ENCODE measurements around the gene PI4KB. TPM values are rescaled to one million over a fixed set of nuclear protein-coding genes. Genes with fewer than 3 reads are reported as not detected.

Gene PI4KB
- total and polyA plus RNA-seq, 2 of the 13 experiments (the other 11 are each of a cell fraction or from before 2014, with no cell fraction given): 19.5 to 29.3 TPM

GRCh38 chr1:151282883-151283725 is 44.1 kb downstream of the PI4KB start (continued):
- TF ChIP-seq MYC (CRISPR knock-in tag; IDR thresholded peaks at IDR 0.05; ENCODE audit: borderline replicate concordance) (no peak), ONECUT2 (CRISPR knock-in tag; IDR thresholded peaks at IDR 0.05) (no peak), CHD2 (IDR thresholded peaks at IDR 0.05; ENCODE audit: low read depth, low read length) (no peak), MEF2D (CRISPR knock-in tag; IDR thresholded peaks at IDR 0.05) (peak; percentile 51; the same call in 1 of the 2 replicates), ZNF775 (CRISPR knock-in tag; IDR thresholded peaks at IDR 0.05; ENCODE audit: borderline replicate concordance) (no peak), AGO2 (optimal IDR thresholded peaks at IDR 0.05; ENCODE audit: low read depth, low read length) (peak; percentile 81), FOXO1 (CRISPR knock-in tag; IDR thresholded peaks at IDR 0.05) (no peak), ZNF557 (CRISPR knock-in tag; IDR thresholded peaks at IDR 0.05) (no peak), TCF12 (IDR thresholded peaks at IDR 0.05) (no peak), TCF12 (CRISPR knock-in tag; IDR thresholded peaks at IDR 0.05) (no peak), ZNF331 (CRISPR knock-in tag; IDR thresholded peaks at IDR 0.05) (no peak), ZNF333 (CRISPR knock-in tag; IDR thresholded peaks at IDR 0.05; ENCODE audit: borderline replicate concordance) (no peak), ZNF879 (CRISPR knock-in tag; IDR thresholded peaks at IDR 0.05) (no peak), GMEB2 (CRISPR knock-in tag; IDR thresholded peaks at IDR 0.05; ENCODE audit: low read depth) (no peak), ZFY (CRISPR knock-in tag; IDR thresholded peaks at IDR 0.05) (peak; percentile 83), ADNP (CRISPR knock-in tag; IDR thresholded peaks at IDR 0.05) (no peak), ZKSCAN1 (IDR thresholded peaks at IDR 0.05; ENCODE audit: low read length) (no peak), ZNF101 (CRISPR knock-in tag; IDR thresholded peaks at IDR 0.05; ENCODE audit: borderline replicate concordance, low read depth) (no peak), NAIF1 (CRISPR knock-in tag; IDR thresholded peaks at IDR 0.05; ENCODE audit: borderline replicate concordance) (no peak), ZFX (CRISPR knock-in tag; IDR thresholded peaks at IDR 0.05; ENCODE audit: low read depth) (peak; percentile 93), HDAC1 (CRISPR knock-in tag; IDR thresholded peaks at IDR 0.05) (no peak; the same call in 1 of the 2 replicates), ZNF660 (CRISPR knock-in tag; IDR thresholded peaks at IDR 0.05; ENCODE audit: borderline replicate concordance, low read depth) (no peak)
- TF ChIP-seq, protein P1, sequence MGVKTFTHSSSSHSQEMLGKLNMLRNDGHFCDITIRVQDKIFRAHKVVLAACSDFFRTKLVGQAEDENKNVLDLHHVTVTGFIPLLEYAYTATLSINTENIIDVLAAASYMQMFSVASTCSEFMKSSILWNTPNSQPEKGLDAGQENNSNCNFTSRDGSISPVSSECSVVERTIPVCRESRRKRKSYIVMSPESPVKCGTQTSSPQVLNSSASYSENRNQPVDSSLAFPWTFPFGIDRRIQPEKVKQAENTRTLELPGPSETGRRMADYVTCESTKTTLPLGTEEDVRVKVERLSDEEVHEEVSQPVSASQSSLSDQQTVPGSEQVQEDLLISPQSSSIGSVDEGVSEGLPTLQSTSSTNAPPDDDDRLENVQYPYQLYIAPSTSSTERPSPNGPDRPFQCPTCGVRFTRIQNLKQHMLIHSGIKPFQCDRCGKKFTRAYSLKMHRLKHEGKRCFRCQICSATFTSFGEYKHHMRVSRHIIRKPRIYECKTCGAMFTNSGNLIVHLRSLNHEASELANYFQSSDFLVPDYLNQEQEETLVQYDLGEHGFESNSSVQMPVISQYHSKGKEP (CRISPR knock-in tag; IDR thresholded peaks at IDR 0.05): no peak
- TF ChIP-seq, protein P2, sequence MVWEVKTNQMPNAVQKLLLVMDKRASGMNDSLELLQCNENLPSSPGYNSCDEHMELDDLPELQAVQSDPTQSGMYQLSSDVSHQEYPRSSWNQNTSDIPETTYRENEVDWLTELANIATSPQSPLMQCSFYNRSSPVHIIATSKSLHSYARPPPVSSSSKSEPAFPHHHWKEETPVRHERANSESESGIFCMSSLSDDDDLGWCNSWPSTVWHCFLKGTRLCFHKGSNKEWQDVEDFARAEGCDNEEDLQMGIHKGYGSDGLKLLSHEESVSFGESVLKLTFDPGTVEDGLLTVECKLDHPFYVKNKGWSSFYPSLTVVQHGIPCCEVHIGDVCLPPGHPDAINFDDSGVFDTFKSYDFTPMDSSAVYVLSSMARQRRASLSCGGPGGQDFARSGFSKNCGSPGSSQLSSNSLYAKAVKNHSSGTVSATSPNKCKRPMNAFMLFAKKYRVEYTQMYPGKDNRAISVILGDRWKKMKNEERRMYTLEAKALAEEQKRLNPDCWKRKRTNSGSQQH (CRISPR knock-in tag; IDR thresholded peaks at IDR 0.05; ENCODE audit: low read depth): 0 out of 2 replicates have a peak, but pooled peaks have one; percentile 20
- TF ChIP-seq, protein P3, sequence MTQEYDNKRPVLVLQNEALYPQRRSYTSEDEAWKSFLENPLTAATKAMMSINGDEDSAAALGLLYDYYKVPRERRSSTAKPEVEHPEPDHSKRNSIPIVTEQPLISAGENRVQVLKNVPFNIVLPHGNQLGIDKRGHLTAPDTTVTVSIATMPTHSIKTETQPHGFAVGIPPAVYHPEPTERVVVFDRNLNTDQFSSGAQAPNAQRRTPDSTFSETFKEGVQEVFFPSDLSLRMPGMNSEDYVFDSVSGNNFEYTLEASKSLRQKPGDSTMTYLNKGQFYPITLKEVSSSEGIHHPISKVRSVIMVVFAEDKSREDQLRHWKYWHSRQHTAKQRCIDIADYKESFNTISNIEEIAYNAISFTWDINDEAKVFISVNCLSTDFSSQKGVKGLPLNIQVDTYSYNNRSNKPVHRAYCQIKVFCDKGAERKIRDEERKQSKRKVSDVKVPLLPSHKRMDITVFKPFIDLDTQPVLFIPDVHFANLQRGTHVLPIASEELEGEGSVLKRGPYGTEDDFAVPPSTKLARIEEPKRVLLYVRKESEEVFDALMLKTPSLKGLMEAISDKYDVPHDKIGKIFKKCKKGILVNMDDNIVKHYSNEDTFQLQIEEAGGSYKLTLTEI (CRISPR knock-in tag; conservative IDR thresholded peaks at IDR 0.05): no peak

All from HepG2 (cell line).